GM18502 (cell line): ENCODE results near the gene ANKRD11.
"Not testable (repeated sequence)": the region's sequence is repeated elsewhere in the genome, so short reads cannot be mapped to it uniquely, and the experiment has no call there.

ENCODE experiments used
- ATAC-seq: cut with Tn5 transposase; IDR thresholded peaks from one replicate; pipeline ENCODE4 v1.9.1; 2021; ENCODE audit warnings: mild to moderate bottlenecking; ENCODE audit not compliant: unreplicated experiment, poor library complexity

The ANKRD11 gene

GRCh38 chr16:89454378-89455125, 35.8 kb downstream of the ANKRD11 start:
- not testable (repeated sequence) for ATAC-seq

DNA sequence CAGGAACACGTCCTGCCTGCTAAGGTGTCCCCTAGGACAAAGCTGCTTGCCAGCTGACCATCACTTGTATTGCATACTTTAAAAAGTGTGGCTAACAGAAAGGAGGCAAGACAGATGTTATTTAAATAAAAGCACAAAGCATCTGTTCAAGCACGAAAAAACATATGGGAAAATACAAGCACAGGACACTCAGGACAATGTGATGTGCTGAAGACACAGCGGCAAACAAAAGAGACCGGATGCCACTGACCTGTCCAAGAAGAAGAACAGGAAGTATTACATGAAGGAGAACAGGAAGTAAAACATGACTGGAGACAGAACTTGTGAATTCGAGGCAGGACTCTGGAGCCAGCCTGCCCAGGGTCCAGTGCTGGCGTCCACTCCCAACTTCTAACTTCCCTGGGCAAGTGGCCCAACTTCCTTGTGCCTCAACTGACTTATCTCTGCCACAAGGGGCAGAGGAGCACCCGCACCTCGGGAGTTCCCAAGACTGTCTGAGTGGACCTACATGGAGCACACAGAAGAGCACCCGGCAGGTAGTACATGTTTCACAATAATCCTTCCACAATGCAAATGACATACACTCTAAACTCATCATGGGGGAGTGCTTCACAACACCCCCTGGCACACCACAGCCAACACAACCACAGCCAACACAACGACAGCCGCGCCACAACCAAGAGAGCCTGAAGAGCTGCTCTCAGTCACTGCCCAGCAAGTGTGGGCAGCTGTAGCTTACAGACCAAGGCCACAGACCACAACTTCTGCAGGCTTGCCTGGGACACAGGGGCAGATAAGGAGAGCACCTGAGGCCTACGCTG, 36.6 kb downstream of the ANKRD11 start:
- ATAC-seq, result no peak

DNA sequence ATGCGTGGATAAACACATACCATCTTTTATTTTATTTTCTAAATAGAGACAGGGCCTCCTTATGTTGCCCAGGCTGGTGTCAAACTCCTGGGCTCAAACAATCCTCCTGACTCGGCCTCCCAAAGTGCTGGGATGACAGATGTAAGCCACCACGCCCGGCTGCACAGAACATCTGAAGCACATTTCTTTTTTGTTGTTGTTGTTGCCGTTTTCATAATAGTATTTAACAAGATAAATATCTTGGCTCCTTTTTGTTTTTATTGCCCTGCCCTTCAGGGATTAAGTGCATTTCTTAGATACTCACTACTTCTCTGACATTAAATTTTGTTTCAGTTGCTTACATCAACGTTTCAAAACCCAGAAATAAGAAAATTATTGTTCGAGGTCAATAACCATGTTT, 37.4 kb downstream of the ANKRD11 start:
- no peak for ATAC-seq

- no peak for ATAC-seq
Measured at GRCh38 chr16:89452241-89452640, 38.1 kb downstream of the ANKRD11 start.

GRCh38 chr16:89450537-89450936, 39.8 kb downstream of the ANKRD11 start:
- no peak for ATAC-seq

GRCh38 chr16:89449726-89450335, 40.5 kb downstream of the ANKRD11 start:
- ATAC-seq, result no peak

DNA sequence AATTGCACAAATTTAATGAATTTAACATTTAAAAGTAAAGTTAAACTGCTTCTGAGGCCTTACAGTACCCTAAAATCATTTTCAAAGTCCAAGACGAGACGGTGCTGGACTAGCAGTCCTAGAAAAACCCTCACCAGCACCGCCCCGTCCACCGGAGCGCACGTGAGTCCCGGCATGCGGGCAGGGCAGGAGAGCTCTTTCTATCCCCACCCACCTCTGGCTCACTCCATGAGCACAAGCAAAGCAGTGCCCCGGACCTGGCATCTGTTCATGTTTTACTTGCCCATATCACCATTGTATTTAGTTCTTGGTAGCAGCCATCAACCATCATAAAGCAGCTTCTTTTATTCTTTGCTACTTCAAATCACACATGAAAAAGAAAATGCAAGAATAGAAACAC, 41.7 kb downstream of the ANKRD11 start:
- ATAC-seq, result no peak

- no peak for ATAC-seq
Measured at GRCh38 chr16:89446975-89447293, 43.4 kb downstream of the ANKRD11 start.

DNA sequence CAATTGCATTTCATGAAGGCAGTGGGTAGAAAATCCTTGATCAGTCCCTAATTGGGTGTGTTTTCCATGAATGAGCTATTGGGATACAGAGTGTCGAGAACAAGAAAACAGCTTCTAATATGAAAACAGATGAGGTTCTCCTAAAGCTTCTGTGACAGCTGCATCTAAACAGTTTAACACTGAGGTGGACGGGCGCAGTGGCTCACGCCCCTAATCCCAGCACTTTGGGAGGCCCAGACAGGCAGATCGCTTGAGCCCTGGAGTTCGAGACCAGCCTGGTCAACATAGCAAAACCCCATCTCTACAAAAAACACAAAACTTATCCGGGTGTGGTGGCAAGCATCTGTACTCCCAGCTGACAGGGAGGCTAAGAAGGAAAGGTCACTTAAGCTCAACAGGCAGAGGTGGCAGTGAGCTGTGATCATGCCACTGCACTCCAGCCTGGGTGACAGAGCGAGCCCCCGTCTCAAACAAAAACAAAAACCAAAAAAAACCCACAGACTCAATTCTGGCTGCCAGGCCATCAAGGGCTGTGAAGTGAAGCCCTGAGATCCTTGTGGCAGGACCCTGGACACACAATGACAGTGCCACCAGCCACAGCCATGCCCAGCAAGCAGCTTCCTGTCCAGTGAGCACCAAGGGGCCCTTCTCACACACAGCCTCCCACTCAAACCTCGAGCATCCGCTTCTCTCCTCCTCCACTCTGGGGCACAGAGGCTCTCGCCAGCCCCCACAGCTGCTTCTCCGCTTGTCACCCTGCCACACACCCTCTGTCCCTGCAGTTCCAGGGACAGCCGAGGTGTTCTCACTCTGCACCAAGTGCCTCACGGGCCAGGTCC, 44.0 kb downstream of the ANKRD11 start:
- no peak for ATAC-seq

DNA sequence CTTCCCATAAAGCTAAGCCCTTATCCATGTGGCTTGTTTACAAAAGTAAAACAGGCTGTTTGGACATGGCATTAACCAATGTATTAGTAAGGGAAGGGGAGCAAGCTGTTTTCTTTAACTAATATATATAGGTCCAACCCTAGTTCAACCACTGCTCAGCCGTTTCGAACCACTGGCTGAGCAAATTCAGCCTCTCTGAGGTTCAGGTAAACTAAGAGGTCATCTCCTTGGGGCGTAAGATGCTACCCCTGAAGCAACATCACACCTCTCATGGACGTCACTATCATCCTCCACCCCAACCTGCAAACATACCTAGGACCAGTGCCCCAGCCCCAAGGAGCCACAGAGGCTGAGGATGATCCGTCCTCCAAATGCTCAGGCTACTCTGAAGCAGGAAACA, 45.2 kb downstream of the ANKRD11 start:
- no peak for ATAC-seq

DNA sequence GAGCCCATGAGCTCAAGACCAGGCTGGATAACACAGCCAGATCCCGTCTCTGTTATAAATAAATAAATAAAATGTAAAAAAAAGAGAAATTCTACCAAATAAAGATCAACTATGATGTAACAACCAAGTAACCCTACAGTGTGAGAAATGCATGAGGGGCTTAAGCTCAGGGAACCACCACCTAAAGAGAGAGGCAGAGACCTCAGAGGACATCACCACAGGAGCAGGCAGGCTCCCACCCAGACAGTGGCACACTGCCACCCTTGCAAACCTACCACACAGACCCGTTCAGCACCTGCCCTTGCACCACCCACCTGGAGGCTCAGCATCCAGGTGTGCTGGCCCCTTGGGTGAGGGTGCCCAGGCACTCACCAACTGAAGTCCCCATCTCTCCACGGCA, 45.6 kb downstream of the ANKRD11 start:
- no peak for ATAC-seq

- no peak for ATAC-seq
Measured at GRCh38 chr16:89444151-89444723, 46.1 kb downstream of the ANKRD11 start.

DNA sequence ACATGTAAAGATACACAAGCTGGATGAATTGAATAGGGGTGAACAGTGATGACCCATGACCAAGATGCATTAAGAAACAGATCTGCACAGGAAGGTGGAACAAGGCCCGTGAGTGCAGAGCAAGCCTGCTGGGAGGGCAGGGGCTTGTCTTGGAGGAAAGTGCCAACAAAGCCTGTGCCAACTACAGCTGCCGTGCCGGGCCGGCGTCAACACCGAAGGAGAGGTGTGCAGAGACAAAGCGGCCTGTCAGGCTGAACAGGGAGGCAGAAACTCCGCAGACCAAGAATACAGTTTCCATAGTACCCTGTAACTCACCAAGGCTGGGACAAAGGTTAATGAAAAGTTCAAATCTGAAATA, 46.7 kb downstream of the ANKRD11 start:
- ATAC-seq, result no peak

DNA sequence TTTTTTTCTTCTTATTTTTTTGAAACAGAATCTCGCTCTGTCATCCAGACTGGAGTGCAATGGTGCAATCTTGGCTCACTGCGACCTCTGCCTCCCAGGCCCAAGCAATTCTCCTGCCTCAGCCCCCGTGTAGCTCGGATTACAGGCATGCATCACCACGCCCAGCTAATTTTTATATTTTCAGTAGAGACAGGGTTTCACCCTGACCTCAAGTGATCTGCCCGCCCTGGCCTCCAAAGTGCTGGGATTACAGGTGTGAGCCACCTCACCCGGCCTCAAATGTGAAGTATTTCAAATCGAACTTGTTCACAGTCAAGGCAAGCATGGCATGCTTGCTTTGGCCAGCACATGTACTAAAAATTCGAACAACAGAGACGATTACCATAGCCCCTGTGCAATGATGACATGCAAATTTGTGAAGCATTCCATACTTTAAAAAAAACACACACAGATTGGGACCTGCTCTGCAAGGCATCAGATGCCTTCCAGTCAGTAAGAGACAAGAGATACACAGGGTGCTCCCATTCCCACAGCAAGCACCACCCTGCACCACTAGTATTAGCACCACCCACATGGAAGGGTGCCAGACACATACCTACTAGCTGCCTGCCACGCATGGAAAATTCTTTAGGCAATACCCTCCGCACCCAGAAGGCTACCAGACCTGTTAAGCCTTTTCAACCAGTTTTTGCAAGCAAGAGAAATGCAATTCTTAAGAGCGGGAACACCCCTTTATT, 47.2 kb downstream of the ANKRD11 start:
- no peak for ATAC-seq

- ATAC-seq, result no peak
Measured at GRCh38 chr16:89442588-89442987, 47.8 kb downstream of the ANKRD11 start.

DNA sequence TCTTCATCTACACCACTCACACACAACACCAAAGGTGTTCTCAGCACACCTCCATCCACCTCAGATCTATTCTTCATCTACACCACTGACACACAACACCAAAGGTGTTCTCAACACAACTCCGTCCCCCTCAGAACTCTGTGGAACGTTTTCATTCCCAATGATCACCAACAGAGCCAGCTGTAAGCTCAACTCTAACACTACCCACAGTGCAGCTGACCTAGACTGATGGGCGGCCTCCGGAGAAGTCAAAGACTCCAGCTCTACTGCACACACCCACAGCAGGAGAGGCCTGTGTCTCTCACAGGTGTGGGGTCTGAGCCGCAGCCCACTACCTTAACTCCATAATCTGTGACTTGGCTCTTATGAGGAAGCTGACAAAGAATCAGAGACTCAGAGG, 50.7 kb downstream of the ANKRD11 start:
- ATAC-seq, result no peak

- no peak for ATAC-seq
Measured at GRCh38 chr16:89437991-89438390, 52.4 kb downstream of the ANKRD11 start.

GRCh38 chr16:89437251-89437987, 52.9 kb downstream of the ANKRD11 start:
- ATAC-seq, result no peak

DNA sequence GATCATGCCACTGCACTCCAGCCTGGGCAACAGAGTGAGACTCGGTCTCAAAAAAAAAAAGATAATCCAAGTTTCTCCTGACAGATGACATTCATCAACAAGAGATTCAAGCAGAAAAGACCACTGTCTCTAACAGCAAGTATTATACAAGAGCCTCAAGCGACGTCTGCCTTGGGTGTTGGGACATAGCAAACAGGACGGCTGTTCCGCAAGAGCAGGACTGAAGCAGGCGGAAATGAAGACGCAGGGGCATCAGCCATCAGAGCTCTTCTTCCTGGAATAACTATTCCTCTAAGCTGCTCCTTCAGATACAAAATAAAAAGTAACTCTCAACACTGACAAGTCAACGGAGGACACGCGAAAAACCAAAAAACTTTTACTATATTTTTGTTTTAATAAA, 54.0 kb downstream of the ANKRD11 start:
- no peak for ATAC-seq
